RPMI8226 (cell line): ENCODE data around the gene CCDC120.

Experiments
- DNase-seq: peaks from one replicate; pipeline ENCODE4 v3.0.0-alpha.2; 2015

Gene CCDC120

GRCh38 chrX:49106296-49106695, 47.5 kb downstream of the CCDC120 start:
- DNase-seq, result no peak

- no peak for DNase-seq
These were observed 48.1 kb downstream of the CCDC120 start for GRCh38 chrX:49106930-49107329.

- no peak for DNase-seq
These were observed 49.8 kb downstream of the CCDC120 start for GRCh38 chrX:49108641-49109040.

GRCh38 chrX:49110417-49110816, 51.6 kb downstream of the CCDC120 start:
- no peak for DNase-seq

GRCh38 chrX:49111791-49112190, 53.0 kb downstream of the CCDC120 start:
- no peak for DNase-seq

- no peak for DNase-seq
These were observed 57.3 kb downstream of the CCDC120 start for GRCh38 chrX:49116076-49116475.

- no peak for DNase-seq
These were observed 57.9 kb downstream of the CCDC120 start for GRCh38 chrX:49116716-49117115.

- DNase-seq, result no peak
These were observed 58.8 kb downstream of the CCDC120 start for GRCh38 chrX:49117581-49117980.
